GM19438 (cell line): ENCODE measurements around the gene ARX.

ENCODE experiments used
- ATAC-seq: cut with Tn5 transposase; IDR thresholded peaks from one replicate; pipeline ENCODE4 v1.9.1; 2021; ENCODE audit warnings: low read depth; ENCODE audit not compliant: unreplicated experiment

ARX gene

DNA sequence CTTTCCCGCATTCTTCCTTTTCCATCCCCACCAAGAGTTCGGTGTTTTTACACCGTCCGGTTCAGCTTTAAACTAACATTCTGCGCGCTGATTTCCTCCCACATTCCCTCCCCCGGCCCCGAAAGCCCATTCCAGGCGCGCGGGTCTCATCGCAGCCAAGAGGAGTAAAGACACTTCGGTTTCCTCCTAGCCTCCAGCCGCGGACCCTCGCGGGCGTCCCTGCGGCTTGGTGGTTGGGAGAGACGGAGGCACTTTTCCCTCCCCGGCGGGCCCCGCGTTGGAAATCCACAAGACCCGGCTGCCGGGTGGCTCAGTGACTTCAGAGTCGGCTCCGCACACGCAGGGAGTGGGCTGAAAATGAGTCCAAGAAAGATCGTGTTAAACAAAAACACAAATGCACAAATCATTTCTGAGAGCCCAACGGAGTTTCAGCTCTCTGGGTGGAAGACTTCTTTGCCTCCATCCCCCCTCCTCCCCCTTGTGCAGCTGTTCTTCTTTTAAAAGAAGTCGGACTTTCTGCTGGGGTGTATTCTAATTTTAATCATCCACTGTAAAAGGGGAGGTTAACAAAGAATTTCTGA is 2.0 kb upstream of the ARX start:
- no peak for ATAC-seq

DNA sequence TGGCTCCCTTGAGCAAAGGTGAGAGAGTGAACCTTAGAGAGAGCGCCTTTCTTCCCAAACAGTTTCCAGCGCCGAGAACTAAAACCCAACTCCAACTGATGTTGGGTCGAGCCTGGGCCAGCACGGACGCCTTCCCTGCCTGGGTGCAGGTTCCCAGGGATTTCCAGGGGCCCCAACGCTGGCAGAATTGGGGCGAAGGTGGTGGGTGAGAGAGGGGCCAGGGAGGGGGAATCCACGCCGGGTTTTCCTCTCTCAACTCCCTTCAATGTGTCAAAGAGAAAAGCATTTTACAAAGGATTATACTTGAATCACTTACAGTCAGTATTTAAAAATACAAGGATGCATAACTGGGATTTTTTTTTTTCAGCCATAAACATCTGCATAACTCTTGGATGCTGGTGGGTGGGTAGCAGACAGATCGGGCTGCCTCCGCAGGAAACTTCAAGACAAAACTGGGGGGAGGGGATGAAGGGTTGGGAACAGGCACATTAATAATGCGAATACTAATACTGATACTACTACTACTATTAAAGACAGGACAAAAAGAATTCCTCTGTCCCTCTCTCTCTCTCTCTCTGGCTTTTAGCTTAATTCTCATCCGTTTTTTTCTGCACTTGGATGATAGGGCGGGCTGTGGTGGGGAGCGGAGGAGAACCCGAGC is 1.3 kb upstream of the ARX start:
- no peak for ATAC-seq

DNA sequence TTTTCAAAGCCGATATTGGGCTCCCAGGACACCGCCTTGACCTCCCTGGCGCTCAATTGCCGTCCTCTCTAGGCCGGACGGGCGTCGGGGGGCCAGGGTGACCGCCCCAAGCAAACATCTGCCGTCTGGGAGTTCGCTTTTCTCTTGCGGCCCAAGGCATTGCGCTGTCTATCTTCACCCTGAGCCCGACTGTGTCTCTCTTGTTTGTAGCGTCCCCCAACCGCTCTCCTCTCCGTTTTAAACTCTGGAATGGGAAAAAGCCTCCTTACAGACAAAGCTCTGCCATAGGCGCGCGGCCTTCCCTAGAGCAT is 551 bp upstream of the ARX start:
- ATAC-seq, result no peak

DNA sequence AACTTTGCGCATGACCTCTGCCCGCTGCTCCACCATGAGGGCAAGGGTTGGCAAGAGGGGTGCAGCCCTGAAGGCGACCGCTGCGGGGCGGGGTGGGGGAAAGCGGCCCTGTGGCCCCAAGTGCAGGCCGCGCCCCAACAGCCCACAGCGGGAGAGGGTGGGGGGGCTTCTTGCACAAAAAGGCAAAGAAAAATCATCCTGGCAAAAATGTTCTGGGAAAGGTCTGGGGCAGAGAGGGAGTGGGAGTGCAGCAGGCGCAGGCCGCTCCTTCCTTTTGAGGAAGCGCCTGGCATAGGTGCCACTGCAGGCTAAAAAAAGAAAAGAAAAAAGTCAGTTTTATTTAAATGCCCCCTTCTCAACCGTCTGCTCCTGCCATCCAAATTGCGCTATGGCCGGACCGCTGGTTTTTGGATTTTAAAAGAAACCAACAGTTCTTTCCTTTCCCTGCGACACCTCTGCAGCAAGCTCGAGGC is 1.4 kb downstream of the ARX start:
- ATAC-seq, result no peak

DNA sequence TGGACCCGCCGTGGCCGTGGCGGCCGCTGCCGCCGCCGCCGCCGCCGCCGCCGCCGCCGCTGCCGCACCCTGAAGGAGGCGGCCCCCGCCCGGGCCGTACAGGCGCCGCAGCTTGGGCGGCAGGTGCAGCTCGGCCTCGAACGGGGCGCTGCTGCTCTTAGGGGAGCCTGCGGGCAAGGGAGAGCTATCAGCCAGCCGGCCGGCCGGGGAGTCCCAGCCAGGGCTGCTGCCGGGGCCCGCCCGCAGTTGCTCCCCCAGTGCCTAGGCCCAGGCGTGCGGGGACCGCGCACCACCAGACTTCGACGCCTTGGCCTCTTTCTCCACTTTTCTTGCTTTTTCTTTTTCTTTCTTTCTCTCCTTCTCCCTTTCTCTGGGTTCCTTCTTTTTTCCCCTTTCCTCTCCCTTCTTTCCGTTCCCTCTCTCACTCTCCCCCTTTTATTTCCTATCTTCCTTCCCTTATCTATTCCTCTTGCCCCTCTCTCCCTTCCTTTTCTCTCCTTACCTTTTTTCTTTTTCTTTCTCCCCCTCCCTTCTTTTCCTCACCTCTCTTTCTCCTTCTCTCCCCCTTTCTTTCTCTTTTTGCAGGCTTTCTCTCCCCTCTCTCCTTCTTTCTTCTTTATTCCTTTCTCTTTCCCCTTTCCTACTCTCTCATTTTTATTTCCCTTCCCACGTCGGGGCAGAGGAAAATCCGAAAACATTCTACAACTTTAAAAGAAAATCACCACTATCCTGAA is 2.0 kb downstream of the ARX start:
- no peak for ATAC-seq

DNA sequence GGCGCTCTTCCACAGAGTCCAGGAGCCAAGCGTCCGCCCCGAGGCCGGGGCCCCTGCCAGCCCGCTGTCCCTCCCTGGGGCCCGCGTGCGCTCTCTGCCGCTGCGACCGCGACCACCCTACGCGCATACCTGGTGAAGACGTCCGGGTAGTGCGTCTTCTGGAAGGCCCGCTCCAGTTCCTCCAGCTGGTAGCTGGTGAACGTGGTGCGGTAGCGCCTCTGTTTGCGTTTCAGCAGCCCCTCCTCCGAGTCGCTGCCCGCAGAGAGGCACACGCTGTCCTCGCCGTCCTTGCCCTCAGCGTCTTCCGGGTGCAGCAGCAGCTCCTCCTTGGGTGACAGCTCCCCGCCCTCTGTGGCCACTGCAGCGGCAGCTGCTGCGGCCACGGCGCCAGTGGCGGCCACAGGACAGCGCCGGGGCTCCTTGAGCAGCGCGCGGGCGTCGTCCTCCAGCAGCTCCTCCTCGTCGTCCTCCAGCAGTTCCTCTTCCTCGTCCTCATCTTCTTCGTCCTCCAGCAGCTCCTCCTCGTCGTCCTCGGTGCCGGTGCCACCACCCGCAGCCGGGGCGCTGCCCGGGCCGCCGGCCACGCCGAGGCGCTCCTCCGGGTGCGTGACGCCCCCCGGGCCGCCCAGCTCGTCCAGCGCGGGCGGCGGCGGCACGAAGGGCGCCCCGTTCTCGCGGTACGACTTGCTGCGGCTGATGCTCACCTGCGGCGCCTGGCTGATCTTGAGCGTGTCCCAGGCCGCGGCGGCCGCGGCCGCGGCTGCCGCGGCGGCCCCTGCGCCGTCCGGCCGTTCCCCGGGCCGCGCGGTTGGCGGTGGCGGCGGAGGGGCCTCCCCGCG is 2.8 kb downstream of the ARX start:
- ATAC-seq, result no peak

DNA sequence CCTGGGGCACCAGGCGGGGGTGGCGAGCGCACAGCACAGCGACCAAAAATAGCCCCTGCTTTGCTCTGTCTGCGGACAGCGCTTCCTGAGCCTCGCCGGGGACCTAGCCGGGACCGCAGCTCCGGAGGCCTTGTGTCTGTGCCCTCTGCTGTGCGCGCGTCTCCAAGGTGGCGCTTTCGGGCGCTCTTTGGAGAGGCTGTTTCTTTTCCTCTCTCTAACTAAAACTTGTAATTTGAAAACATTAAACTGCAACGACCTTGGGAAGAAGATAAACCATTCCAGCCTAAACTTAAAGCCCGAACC is 3.4 kb downstream of the ARX start:
- ATAC-seq, result no peak

DNA sequence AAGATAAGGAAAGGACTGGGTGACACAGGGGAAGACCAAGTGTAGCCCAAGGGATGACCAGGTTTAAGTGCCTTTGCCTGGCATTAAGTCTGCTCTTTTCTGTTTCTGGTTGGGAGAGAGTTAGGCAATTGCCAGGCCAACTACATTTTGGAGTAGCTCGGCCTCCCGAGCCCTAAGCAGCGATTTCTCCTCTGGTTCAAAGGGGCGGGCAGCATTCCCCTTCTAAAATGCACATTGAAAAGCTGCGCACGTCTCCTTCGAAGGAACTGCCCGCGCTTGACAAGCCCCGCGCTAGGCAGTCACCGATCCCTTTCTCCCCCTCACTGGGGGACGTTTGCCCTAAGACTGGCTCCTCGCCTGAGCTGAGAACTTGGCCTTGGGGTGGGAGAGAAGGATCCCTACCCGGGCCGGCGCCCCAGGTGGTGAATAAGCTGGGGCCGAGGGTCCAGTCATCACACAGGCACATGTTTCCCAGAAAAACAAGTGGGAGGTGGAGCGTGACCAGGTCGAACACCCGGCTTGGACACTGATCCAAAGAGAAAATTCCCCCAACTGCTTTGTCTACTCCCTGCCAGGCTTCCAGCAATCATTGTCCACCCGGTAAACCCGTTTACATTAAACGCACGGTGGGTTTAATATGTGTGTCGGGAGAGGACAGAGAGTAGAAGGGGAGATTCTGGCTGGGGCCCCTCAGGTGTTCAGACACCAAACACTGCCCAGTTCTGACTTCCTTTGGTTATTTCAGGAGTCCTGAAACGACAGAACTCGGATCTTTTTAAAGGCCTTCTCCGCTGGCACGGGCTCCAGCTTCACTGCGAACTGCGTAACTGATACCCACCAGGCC is 4.0 kb downstream of the ARX start:
- no peak for ATAC-seq

DNA sequence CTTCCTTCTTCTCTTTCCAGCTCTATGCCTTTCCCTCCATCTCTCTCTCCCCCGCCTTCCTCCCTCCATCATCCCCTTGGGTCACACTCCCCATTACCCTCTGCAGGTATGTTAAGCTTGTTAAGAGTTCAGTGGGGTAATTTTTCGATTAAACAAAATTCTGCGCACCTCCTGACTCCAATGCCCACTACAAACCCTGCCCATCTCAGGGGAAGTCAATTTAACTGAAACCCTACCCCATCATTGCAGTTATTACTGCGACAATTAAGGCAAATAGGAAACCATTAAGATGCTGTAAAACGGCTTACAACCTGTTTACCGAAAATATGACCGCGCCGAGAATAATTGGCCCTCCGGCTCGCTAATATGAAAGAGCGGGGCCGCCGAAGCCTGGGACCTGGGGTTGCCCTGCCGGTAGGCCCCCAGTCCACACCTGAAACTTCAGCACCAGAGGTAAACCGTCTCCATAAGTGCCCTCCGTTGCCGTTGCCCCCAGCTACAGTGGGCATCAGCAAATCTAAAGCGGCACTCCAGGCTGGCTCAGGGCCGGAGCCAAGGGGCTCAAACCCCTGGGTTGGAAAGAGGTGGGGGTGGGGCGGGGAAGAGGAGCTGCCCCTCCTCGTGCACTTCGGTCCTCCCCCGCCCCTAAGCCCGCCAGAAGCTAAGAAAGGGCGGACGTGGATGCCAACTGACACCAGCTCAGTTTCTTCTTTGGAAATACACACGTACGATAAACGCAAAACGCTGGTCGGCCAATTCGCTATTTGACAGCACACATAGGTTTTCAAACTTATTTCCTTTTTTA is 4.8 kb downstream of the ARX start:
- ATAC-seq, result no peak

DNA sequence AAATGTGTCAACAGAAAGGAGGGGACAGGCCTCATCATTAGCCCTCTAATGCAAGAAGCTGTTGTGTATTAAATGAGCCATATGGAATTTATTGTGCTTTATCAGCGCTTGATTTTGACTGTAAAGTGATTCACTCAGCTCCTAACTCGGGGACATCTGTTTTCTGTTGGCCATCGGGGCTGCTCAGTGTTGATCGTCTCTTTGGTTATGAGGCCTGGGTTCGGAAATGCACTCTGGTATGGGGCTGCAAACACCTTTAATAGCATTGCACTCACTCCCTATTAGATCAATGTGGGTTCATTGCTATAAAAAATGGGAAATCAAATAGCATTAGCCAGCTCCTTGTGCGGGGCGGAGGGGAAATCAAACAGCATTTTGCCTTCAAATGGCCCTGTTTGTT is 6.4 kb downstream of the ARX start:
- ATAC-seq, result no peak

DNA sequence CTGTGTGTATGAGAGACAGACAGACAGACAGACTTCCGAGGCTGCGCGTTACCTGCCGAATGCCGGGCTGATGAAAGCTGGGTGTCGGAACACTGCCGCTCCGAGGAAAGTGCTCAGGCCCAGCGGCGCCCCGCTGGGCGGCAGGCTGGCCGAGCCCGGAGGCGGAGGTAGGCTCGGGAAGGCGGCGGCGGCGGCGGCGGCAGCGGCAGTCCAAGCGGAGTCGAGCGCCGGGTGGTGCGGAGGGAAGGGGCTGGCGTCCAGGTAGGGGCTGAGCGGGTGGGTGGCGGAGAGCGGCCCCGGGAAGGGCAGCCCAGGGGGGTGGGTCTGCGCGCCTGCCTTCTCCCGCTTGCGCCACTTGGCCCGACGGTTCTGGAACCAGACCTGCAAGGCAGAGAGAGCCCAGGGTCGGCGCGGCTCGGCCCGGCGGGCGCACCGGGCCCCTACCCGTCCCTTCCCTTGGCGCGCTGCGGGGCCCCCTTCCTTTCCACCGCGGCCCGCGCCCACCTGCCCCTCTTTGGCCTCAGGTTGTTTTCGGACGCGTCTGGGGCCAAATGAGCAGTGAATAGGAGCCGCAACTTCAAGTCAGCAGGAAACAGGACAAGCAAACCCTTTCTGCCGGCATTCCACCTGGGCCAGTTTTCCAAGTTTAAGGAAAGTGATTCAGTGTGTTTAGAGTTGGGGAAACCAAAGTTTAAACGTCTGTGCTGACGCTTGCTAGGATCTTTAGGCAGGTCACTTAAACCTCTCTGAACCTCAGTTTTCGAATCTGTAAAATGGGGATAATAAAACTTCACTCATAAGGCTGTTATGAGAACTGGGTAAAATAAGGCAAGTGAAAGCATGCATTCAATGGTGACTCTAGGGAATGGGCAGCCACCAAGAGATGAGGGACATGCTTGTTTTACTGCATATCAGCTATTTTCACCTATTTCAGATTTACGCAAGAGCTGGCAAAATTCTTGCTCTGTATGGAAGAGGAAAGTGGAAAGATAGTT is 8.4 kb downstream of the ARX start:
- no peak for ATAC-seq

DNA sequence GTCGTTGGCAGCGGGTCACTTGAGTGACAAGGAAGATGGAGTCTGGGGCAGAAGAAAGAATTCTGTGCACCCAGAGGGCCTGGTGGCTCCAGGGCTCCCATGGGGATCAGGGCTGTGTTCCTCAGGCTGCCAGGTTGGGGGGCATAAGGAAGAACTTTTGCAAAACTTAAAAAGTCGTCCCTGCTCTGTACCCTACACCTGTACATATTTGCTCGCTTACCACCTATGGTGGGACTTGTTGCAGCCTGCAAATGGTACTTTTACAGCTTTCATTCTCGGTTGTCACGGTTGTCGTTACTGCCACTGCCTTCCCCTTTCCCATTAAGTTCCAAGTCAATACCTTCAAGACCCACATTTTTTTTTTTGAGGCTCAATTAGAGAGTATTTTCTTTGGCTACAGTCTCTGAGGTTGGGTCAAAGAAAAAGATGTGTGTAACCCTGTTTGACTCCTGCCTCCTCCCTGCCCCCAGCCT is 9.1 kb downstream of the ARX start:
- ATAC-seq, result no peak

DNA sequence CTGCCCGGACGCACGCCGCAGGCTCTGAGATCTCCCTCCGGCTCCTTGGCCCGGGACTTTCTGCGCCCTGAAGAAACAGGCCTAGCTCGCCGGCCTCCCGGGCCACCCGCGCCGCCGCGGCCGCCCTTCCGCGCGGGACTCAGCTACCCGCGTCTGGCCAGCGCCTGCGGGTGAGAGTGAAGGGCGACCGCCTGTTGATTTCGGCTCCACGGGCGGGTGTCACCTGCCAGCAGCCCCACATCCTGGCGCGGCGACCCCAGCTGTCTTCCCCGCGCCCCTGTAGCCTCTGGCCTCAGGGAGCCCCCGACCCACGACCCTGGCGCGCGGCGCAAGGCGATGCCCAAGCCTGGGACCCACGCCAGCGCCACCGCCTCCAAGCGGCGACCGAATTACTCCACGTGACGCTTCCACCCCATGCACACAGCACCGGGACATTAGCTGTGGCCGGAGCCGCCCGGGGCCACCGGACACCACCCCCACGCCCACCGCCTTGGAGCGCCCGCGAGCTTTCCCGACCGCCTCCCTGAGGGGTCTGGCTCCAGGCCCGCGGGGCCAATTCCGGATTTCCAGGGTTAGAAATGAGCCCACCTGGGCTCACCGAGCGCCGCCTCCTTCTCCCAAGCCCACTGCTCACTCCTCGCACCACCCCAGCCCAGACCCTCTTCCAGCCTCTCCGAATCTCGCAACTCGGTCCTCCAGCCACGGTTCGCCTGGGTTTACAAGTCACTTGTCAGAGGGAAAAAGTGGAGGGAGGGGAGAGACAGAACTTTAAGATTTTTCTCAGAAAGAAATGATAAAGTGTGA is 10.2 kb downstream of the ARX start:
- no peak for ATAC-seq

DNA sequence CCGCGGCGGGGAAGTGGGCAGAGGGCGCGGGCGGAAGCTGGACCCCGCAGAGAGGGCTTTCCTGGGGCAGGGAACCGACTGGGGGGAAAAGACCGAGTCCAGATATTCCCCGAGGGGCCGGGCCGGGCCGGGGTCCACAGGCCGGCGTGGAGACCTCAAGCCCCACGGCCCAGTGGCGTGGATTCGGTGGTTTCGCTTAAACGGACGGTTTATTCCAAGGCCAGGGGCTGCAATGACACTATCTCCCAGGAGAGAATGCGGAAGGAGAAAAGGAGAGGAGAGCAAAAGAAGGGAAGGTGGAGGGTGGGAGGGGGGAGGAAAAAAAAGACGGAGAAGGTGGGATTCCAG is 10.8 kb downstream of the ARX start:
- no peak for ATAC-seq

DNA sequence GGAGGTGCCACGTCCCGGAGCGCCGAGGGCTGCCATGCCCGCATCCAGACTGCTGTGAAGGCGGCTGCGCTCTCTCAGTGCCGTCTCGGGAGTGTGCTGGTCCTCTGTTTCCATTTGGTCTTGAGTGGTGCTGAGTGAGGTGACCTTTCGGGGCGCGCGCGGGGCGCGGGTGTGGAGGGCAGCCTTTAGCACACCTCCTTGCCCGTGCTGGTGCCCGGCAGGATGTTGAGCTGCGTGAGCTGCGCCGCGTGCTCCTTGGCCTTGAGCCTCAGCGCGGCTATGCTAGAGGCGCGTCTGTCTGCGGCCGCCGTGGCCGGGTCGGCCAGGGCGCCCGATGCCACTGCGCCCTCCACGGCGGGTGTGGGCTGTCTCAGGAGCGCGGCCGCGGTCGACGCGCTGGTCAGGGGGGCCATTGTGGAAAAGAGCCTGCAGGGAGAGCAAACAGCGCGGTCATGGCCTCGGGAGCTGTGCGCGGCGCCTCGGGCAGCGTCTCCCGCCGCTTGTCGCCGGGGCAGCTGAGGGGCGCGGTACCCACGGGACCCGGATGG is 11.2 kb downstream of the ARX start:
- no peak for ATAC-seq

DNA sequence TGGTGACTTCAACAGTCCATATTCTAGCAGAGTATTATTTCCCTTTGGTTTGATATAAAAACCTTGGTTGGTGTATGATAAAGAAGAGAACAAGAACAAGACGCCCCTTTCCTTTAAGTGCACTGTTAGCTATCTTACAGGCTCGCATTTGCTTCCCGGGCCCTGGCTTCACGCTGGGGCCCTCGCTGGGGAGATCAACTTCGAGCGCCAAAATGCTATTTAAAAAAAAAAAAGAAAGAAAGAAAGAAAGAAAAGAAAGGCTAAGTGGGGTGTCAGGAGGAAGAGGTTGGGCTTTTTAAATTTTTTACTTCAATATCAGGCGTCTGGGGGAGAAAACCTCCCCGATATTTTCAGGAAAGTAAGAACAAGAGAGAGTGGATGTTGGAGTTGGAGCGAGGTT is 11.7 kb downstream of the ARX start:
- ATAC-seq, result no peak

DNA sequence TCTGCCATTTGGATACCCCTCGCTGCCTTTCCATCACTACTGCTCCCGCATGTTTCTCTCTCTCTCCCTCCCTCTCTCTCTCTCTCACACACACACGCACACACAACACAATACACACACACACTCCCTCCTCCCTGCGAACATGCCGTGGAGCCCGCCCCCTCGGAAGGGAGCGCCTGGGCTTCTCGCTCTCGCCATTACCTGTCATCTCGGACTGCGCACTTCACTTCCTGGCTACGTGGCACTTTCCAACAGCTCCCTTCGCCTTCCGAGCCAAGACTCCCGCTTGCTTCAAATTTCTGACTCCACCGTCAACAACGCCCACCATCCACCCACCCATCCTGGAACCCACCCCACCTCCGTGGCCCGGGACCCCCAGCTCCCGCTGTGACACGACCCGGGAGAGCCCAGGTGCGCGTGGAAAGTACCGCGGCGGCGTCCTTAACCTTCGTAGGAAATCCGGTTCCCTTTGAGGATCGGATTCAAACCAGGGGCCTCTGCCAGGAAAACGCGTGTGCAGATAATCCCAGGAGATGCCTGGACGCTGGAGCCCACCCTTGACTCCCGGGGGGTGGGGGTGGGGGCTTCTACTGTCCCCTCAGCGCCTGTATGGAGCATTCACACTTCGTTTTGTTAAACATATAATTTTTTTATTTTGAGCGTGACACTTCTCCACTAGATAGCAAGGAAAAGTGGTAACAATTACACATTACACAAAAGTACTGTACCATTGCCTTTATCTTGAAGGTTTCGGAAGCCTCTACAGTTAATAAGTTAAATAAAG is 12.5 kb downstream of the ARX start:
- ATAC-seq, result no peak
